Measurements from ENCODE around the gene COA1. TPM values are rescaled to one million over a fixed set of nuclear protein-coding genes. Genes with fewer than 3 reads are reported as not detected.

The COA1 gene
- total and polyA plus RNA-seq, 9 of the 15 experiments (the other 6 are each of a cell fraction or from before 2014, with no cell fraction given), result 98.9 to 463 (median 181) TPM

GRCh38 chr7:43750016-43750887, 20.9 kb upstream of the COA1 start (continued):
- TF ChIP-seq UBTF (IDR thresholded peaks at IDR 0.05; ENCODE audit: borderline replicate concordance in 1 of 2, low read depth in 2 of 2, low read length in 2 of 2) (no peak), PHF8 (IDR thresholded peaks at IDR 0.05; ENCODE audit: borderline replicate concordance, low read length) (no peak), BCL6 (CRISPR knock-in tag; IDR thresholded peaks at IDR 0.05) (no peak), PHTF2 (CRISPR knock-in tag; IDR thresholded peaks at IDR 0.05) (no peak), TRIM25 (IDR thresholded peaks at IDR 0.05; ENCODE audit: borderline replicate concordance) (no peak), MAFG (tag; conservative IDR thresholded peaks at IDR 0.05) (no peak), SRSF7 (optimal IDR thresholded peaks at IDR 0.05; ENCODE audit: low read depth, low read length) (no peak), TAF9B (IDR thresholded peaks at IDR 0.05; ENCODE audit: partially characterized antibody) (no peak), SIRT6 (IDR thresholded peaks at IDR 0.05; ENCODE audit: low read depth, low read length) (no peak), ERF (CRISPR knock-in tag; IDR thresholded peaks at IDR 0.05) (no peak), TCF3 (CRISPR knock-in tag; IDR thresholded peaks at IDR 0.05) (peak; percentile 76), LARP7 (IDR thresholded peaks at IDR 0.05) (no peak), DLX4 (CRISPR knock-in tag; IDR thresholded peaks at IDR 0.05) (no peak), TGIF2 (CRISPR knock-in tag; IDR thresholded peaks at IDR 0.05) (no peak), NCOA4 (IDR thresholded peaks at IDR 0.05; ENCODE audit: partially characterized antibody) (no peak), MCM7 (IDR thresholded peaks at IDR 0.05) (no peak), ZNF12 (CRISPR knock-in tag; IDR thresholded peaks at IDR 0.05) (no peak), FIP1L1 (IDR thresholded peaks at IDR 0.05; ENCODE audit: low read depth, low read length, poor library complexity, severe bottlenecking) (no peak)
- TF ChIP-seq, protein P1, sequence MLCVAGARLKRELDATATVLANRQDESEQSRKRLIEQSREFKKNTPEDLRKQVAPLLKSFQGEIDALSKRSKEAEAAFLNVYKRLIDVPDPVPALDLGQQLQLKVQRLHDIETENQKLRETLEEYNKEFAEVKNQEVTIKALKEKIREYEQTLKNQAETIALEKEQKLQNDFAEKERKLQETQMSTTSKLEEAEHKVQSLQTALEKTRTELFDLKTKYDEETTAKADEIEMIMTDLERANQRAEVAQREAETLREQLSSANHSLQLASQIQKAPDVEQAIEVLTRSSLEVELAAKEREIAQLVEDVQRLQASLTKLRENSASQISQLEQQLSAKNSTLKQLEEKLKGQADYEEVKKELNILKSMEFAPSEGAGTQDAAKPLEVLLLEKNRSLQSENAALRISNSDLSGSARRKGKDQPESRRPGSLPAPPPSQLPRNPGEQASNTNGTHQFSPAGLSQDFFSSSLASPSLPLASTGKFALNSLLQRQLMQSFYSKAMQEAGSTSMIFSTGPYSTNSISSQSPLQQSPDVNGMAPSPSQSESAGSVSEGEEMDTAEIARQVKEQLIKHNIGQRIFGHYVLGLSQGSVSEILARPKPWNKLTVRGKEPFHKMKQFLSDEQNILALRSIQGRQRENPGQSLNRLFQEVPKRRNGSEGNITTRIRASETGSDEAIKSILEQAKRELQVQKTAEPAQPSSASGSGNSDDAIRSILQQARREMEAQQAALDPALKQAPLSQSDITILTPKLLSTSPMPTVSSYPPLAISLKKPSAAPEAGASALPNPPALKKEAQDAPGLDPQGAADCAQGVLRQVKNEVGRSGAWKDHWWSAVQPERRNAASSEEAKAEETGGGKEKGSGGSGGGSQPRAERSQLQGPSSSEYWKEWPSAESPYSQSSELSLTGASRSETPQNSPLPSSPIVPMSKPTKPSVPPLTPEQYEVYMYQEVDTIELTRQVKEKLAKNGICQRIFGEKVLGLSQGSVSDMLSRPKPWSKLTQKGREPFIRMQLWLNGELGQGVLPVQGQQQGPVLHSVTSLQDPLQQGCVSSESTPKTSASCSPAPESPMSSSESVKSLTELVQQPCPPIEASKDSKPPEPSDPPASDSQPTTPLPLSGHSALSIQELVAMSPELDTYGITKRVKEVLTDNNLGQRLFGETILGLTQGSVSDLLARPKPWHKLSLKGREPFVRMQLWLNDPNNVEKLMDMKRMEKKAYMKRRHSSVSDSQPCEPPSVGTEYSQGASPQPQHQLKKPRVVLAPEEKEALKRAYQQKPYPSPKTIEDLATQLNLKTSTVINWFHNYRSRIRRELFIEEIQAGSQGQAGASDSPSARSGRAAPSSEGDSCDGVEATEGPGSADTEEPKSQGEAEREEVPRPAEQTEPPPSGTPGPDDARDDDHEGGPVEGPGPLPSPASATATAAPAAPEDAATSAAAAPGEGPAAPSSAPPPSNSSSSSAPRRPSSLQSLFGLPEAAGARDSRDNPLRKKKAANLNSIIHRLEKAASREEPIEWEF (CRISPR knock-in tag; IDR thresholded peaks at IDR 0.05), result no peak
